Muscle of arm (tissue), 12 donors: ENCODE results near the gene TNS3. TPM values are rescaled to one million over a fixed set of nuclear protein-coding genes. Genes with fewer than 3 reads are reported as not detected.

Experiments used
- DNase-seq: peaks from one replicate; pipeline ENCODE4 v3.0.0-alpha.2; 2013
- polyA plus RNA-seq, 12 donors: library from polyadenylated mRNA; unstranded; fragments of 120-200 nt; gene quantifications; one replicate each; pipeline ENCODE4 v1.2.1, GENCODE V29; 2013; ENCODE audit not compliant: insufficient read length in 12 of 12

TNS3 gene
- polyA plus RNA-seq, 12 donors: 20.0 to 58.4 (median 27.5) TPM; not detected in 1

- no peak for DNase-seq
Observed at GRCh38 chr7:47389171-47389922, 192.6 kb downstream of the TNS3 start.

DNA sequence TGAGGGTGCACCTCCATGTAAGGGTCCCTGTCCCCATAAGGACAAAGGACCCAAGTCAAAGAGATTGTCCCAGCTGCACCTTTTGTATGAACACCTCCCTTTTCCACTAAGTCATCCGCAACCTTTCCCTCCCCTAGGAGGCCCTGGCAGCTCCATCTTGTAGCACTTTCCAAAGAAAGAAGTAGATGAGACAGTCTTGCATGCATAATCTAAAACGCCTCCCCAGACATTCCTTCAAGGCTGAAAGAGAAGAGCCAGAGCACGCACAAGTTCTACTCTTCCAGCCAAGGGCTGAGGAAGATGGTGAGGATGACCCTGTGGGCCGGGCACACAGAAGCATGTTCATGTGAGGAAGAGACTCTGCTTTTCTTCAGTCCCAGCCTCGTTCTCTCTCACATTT lies 194.4 kb downstream of the TNS3 start:
- DNase-seq: no peak

DNA sequence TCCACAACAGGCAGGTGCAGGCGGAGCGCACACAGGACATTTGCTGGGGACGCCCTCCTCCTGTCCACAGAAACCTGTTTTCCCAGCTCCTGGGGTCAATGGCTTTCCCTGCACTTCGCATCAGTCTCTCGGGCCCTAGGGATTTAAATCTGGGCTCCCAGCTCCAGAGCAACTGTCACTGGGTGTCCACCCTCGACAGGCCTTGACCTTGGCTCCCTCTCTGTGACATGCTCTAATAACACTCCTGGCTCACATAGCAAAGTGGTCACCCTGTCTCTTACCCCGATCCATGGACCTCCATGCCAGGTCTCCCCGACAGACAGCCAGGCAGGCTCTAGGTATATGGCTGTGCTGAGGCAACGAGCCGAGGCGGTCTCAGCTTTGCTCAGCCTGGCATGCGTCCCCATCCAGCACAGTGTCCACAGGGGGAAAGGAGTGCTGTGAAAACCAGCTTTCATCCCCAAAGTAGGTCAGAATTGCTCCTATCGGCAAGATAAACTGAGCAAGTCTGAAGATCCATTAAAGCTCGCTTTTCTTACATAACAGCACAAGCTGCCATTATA lies 195.6 kb downstream of the TNS3 start:
- no peak for DNase-seq

- no peak for DNase-seq
Observed at GRCh38 chr7:47385536-47386125, 196.3 kb downstream of the TNS3 start.

DNA sequence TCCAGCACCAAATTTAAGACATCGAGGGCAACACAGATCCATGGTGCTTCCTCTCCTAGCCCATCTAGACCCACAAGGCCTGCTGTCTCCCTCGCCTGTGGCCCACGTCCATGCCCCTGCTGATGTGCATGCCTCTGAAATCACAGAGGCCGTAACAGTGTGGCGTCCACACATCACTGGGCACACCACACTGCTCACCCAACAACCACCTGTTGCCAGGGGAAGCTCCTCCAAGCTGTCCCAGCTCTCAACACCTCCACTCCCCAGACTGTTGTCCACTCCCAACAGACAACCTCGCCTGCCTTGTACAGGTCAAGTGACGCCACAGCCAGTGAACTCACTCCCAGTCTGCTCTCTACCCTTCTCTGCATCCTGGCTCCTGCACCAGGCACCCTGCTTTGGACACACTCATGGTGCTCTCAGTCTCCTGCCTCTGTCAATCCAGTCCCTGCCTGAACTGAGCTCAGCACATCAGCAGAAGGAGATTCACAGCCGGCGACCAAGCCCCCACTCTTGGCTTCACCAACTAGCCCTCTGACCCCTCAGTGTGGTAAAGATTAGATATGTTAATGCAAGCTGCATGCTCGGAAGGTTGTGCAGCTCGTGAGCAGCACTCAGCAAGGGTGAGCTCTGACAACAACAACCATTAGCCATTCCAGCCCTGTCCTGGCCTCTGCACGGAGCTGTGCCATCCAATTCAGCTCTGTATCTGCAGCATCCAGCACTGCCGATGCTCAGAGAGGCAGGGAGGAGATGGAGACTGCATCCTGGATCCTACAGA lies 197.0 kb downstream of the TNS3 start:
- DNase-seq: no peak

DNA sequence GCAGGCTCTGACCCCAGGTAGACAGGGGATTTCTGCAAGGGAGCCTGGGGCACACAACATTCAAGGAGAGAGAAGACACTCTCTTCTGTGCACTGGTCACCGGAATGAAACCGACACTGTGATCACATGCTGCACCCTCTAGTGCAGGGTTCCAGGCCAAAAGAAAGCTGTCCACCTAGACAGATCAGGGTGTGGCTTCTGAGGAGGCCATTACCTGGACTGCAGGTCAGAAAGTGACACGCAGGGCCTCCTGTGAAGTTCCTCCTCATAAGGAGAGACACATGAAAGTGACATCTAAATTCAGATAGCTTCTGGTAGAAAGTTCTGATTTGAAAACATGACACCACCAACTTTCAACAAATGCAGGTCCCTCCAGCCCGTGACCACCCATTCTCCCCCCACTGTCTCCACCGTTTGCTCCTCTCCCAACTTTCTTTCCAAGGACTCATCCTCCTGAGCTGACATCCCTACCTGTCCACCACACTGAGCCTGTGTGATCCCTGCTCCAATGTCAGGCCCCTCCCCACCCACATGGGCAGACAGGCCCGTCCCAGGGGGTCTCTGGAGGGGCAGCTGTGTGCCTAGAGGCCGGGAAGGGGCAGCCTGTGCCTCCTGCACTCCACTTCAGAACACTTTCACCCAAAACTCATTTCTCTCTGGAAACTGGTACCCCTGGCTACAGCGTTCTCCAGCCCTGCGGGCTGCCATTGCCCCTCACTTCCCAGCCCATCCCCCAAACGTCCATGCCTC lies 198.0 kb downstream of the TNS3 start:
- no peak for DNase-seq

DNA sequence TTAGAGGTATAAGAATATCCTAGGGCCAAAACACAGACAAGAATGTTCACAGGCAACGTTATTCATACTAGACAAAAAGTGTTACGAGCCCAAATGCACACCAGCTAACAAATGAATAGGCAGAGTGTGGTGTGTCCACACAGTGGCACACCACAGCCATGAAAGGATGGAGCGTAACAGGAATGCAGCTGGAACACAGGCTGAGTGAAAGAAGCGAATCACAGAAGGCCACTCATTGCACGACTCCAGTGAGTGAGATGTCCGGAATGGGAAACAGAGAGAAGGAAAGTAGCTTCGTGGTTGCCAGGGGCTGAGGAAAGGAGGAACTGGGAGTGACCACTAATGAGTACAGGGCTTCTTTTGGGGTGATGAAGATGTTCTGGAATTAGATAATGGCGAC lies 198.8 kb downstream of the TNS3 start:
- no peak for DNase-seq

- DNase-seq: no peak
Observed at GRCh38 chr7:47382200-47382599, 199.7 kb downstream of the TNS3 start.

DNA sequence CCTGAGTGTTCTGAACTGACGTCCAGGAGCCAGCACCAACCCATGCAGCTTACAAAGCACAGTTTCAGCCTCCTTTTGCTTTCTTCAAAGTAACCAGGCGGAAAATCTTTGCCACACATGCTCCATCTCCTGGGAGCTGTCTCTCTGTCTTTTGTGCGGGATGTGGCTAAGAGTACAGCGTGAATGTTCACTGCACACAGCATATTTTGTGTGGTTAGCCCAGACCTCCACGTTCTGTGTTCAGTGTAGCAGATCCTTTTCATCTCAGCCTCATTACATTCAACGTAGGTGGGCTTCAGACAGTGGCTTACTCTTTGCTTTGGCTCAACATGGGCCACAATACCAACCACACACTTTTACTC lies 200.8 kb downstream of the TNS3 start:
- no peak for DNase-seq

GRCh38 chr7:47380325-47381133 lies 201.4 kb downstream of the TNS3 start:
- peak; percentile 31 for DNase-seq

GRCh38 chr7:47379629-47380324 lies 202.1 kb downstream of the TNS3 start:
- peak; percentile 30 for DNase-seq

GRCh38 chr7:47378728-47379395 lies 203.0 kb downstream of the TNS3 start:
- DNase-seq: no peak

DNA sequence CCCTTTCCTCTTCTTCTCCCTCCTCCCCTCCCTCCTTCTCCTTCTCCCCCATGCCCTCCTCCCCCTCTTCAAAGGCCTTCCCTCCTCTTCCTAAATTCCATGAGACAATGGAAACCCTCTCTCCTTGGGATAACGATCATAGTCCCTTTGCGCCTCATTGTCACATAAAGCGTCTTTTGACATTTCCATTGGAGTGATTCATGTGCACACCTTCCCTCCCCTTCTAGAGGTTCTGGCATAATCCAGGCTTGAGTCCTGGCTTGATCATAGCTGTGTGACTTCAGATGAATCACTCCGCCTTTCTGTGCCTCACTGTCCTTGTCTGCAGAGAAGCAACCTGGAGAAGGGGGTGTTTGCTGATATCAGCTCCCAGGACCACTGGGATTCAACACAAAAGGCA lies 204.2 kb downstream of the TNS3 start:
- no peak for DNase-seq

DNA sequence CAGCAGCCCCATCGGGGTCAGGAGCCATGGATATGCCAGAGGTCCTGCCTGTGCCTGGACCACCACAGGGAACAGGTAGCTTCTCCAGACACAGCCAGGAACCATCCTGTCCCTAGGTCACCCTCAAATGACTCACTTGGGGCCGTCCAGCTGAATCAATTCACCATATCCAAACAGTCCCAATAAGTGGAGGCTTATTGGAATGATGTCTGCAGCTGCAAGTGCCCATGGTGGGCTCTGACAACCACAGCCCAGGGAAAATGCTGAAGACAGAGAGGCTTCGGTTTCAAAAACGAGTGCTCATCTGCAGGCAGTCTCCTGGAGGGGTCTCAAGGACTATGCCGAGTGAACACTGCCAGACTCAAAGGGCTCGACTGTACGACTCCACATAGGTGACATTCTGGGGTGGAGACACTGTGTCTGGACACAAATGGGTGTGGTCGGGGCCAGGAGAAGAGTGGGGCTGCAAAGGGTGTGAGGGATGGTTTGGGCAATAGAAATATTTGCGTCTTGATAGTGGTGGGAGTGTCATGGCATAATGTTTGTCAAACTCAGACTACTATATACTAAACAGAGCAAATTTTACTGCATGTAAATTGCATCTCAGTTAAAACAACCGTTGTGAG lies 204.8 kb downstream of the TNS3 start:
- no peak for DNase-seq

DNA sequence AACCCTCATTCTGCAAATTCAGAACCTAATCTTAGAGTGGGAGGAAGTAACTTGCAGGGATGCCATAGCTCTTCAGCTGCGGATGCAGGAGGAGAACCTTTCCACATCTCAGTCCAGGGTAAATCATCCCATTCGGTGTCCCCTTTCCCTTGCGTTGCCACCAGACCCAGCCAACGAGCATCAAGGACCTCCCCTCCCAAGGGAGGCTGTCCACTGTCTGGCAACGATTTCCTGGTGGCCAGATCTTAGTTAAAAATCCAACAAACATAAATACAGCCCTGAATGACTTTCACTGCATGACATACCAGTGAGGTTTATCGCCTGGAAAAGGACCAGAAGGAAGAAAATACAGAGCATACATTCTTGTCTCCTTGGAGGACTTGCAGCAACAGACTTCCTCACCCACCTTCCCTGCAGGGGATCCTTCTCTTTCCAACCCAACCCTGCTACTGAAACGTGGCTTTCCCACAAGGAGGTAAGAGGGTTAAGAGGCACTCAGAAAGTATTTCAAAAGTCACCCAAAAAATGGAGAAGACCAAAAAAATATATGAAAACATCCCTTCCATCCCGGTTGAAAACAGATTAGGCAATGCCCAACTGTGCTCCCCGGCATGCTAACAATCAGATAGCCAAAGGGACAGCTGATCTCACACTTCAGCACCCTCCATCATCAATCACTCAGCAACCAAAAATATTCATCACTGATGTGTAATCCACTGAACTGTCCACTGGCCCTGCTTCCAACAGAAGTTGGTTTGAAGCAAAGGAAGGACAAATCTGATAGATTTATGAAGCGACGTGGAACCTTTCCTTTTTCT lies 206.6 kb downstream of the TNS3 start:
- no peak for DNase-seq

- DNase-seq: no peak
Observed at GRCh38 chr7:47374538-47374937, 207.4 kb downstream of the TNS3 start.

DNA sequence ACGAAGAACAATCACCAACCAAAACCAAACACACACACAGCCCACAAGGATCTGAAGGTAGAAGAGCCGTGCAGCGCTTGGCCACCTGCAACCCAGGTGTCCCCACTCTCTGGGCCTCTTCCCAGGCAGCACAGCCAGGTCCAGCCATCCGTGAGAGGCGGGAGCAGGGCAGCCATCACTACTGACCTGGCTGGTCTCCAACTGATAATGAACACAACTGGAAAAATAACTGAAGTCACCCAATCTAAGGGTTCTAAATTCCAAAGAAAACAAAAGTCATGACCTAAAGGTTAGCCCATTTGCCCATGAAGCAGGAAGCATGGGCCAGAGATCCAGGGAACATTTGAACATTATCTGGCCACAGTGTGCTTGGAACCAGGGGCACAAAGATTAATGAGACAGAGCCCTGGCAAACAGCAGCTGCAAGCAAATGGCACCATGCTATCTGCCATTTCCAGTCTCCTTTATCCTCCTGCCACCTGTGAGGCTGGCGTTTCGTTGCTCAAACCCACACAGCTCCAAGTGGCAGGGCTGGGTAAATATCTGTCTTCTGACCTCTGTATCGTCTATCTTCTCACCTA lies 207.9 kb downstream of the TNS3 start:
- no peak for DNase-seq
